ACC112 (cell line): ENCODE data around the gene BTBD9.

Source experiments
- H2AFZ ChIP-seq: fragments of 200-600 bp; sonication (generic); one replicate; pipeline ENCODE4 v1.6.0; 2017; ENCODE audit warnings: antibody characterized with exemption, low read length; ENCODE audit not compliant: unreplicated experiment
- H3K27ac ChIP-seq: fragments of 200-600 bp; sonication (generic); 2 replicates; pipeline ENCODE4 v1.5.1; 2014; ENCODE audit warnings: low read depth, mild to moderate bottlenecking, antibody characterized with exemption, low read length, moderate library complexity
- H3K27me3 ChIP-seq: fragments of 200-600 bp; sonication (generic); 2 replicates; pipeline ENCODE4 v1.6.1; 2014; ENCODE audit warnings: mild to moderate bottlenecking, antibody characterized with exemption, low read length, moderate library complexity, mixed read lengths; ENCODE audit not compliant: insufficient read depth
- H3K36me3 ChIP-seq: fragments of 200-600 bp; sonication (generic); 2 replicates; pipeline ENCODE4 v1.6.1; 2016; ENCODE audit warnings: mild to moderate bottlenecking, antibody characterized with exemption, low read length, moderate library complexity, mixed read lengths; ENCODE audit not compliant: insufficient read depth
- H3K4me1 ChIP-seq: fragments of 200-600 bp; sonication (generic); one replicate; pipeline ENCODE4 v1.6.1; 2016; ENCODE audit warnings: low read length, mixed read lengths; ENCODE audit not compliant: insufficient read depth, unreplicated experiment, control insufficient read depth
- H3K4me3 ChIP-seq: fragments of 200-600 bp; sonication (generic); 2 replicates; pipeline ENCODE4 v1.5.1; 2014; ENCODE audit warnings: mild to moderate bottlenecking, low read depth, low read length
- H3K79me2 ChIP-seq: fragments of 200-600 bp; sonication (generic); one replicate; pipeline ENCODE4 v1.6.0; 2016; ENCODE audit warnings: low read length; ENCODE audit not compliant: control insufficient read depth, unreplicated experiment, insufficient read depth

BTBD9 gene

GRCh38 chr6:38151580-38152500, 487.9 kb downstream of the BTBD9 start:
- no peak overlapping the region for H3K4me3 ChIP-seq
- peaks cover 12% of the 10 kb centered on the region for H3K79me2 ChIP-seq
- peaks cover 20% of the 10 kb centered on the region for H3K4me1 ChIP-seq
- no peak overlapping the region for H3K27ac ChIP-seq
- H3K36me3 ChIP-seq, result no peaks in the 10 kb centered on the region
- H2AFZ ChIP-seq, result no peak overlapping the region
- H3K27me3 ChIP-seq, result no peaks in the 10 kb centered on the region

- peaks cover 22% of the 10 kb centered on the region for H3K4me1 ChIP-seq
- no peak overlapping the region for H3K4me3 ChIP-seq
- peaks cover 12% of the 10 kb centered on the region for H3K79me2 ChIP-seq
- no peak overlapping the region for H3K27ac ChIP-seq
- no peak overlapping the region for H2AFZ ChIP-seq
- no peaks in the 10 kb centered on the region for H3K27me3 ChIP-seq
- H3K36me3 ChIP-seq, result no peaks in the 10 kb centered on the region
These were observed 488.9 kb downstream of the BTBD9 start for GRCh38 chr6:38150681-38151296.

- Histone ChIP-seq H3K27me3 (no peaks in the 10 kb centered on the region), H3K27ac (no peak overlapping the region), H3K4me3 (no peak overlapping the region), H2AFZ (no peak overlapping the region), H3K36me3 (no peaks in the 10 kb centered on the region), H3K79me2 (peaks cover 12% of the 10 kb centered on the region), H3K4me1 (peaks cover 14% of the 10 kb centered on the region)
These were observed 489.7 kb downstream of the BTBD9 start for GRCh38 chr6:38150021-38150420.

- H3K27ac ChIP-seq, result no peak overlapping the region
- H2AFZ ChIP-seq, result no peak overlapping the region
- H3K36me3 ChIP-seq, result no peaks in the 10 kb centered on the region
- H3K79me2 ChIP-seq, result peaks cover 12% of the 10 kb centered on the region
- H3K27me3 ChIP-seq, result no peaks in the 10 kb centered on the region
- H3K4me3 ChIP-seq, result no peak overlapping the region
- H3K4me1 ChIP-seq, result peaks cover 9% of the 10 kb centered on the region
These were observed 490.2 kb downstream of the BTBD9 start for GRCh38 chr6:38149531-38149930.

GRCh38 chr6:38148606-38149005, 491.1 kb downstream of the BTBD9 start:
- peaks cover 12% of the 10 kb centered on the region for H3K79me2 ChIP-seq
- H2AFZ ChIP-seq, result no peak overlapping the region
- H3K27ac ChIP-seq, result no peak overlapping the region
- H3K27me3 ChIP-seq, result no peaks in the 10 kb centered on the region
- peaks cover 9% of the 10 kb centered on the region for H3K4me1 ChIP-seq
- H3K4me3 ChIP-seq, result no peak overlapping the region
- H3K36me3 ChIP-seq, result no peaks in the 10 kb centered on the region

- Histone ChIP-seq H3K4me1 (peaks cover 9% of the 10 kb centered on the region), H3K79me2 (peaks cover 12% of the 10 kb centered on the region), H3K36me3 (no peaks in the 10 kb centered on the region)
These were observed 493.0 kb downstream of the BTBD9 start for GRCh38 chr6:38146734-38147027.

GRCh38 chr6:38146021-38146733, 493.6 kb downstream of the BTBD9 start:
- Histone ChIP-seq H3K4me3 (no peak overlapping the region), H3K36me3 (no peaks in the 10 kb centered on the region), H3K79me2 (peaks cover 12% of the 10 kb centered on the region), H3K27me3 (no peaks in the 10 kb centered on the region), H3K4me1 (peaks cover 9% of the 10 kb centered on the region), H2AFZ (no peak overlapping the region), H3K27ac (no peak overlapping the region)

More at GRCh38 chr6:38146734-38147027, 493.0 kb downstream of the BTBD9 start:
- no peak overlapping the region for H3K27ac ChIP-seq
- no peaks in the 10 kb centered on the region for H3K27me3 ChIP-seq
- no peak overlapping the region for H2AFZ ChIP-seq
- H3K4me3 ChIP-seq, result no peak overlapping the region

- H2AFZ ChIP-seq, result no peak overlapping the region
- no peak overlapping the region for H3K4me3 ChIP-seq
- H3K27me3 ChIP-seq, result no peaks in the 10 kb centered on the region
- peaks cover 8% of the 10 kb centered on the region for H3K79me2 ChIP-seq
- peaks cover 9% of the 10 kb centered on the region for H3K4me1 ChIP-seq
- no peak overlapping the region for H3K27ac ChIP-seq
- no peaks in the 10 kb centered on the region for H3K36me3 ChIP-seq
These were observed 495.3 kb downstream of the BTBD9 start for GRCh38 chr6:38144365-38144945.

- H3K79me2 ChIP-seq, result peaks cover 5% of the 10 kb centered on the region
- H3K4me1 ChIP-seq, result peaks cover 9% of the 10 kb centered on the region
- no peak overlapping the region for H3K27ac ChIP-seq
- H3K27me3 ChIP-seq, result no peaks in the 10 kb centered on the region
- H2AFZ ChIP-seq, result no peak overlapping the region
- H3K36me3 ChIP-seq, result no peaks in the 10 kb centered on the region
- H3K4me3 ChIP-seq, result no peak overlapping the region
These were observed 496.3 kb downstream of the BTBD9 start for GRCh38 chr6:38143191-38144150.
